GM20000 (cell line): ENCODE data around the gene FAM228A.
"Not testable (repeated sequence)": the region's sequence is repeated elsewhere in the genome, so short reads cannot be mapped to it uniquely, and the experiment has no call there.

Source experiments
- DNase-seq: peaks from one replicate; pipeline ENCODE4 v3.0.0; 2012; ENCODE audit warnings: low spot score
- TF ChIP-seq, protein P1 (sequence below): IDR thresholded peaks from 2 replicates; pipeline ENCODE4 v1.5.1; 2012; ENCODE audit warnings: mild to moderate bottlenecking, control low read depth; ENCODE audit errors: extremely low read depth, missing control alignments

Gene FAM228A

DNA sequence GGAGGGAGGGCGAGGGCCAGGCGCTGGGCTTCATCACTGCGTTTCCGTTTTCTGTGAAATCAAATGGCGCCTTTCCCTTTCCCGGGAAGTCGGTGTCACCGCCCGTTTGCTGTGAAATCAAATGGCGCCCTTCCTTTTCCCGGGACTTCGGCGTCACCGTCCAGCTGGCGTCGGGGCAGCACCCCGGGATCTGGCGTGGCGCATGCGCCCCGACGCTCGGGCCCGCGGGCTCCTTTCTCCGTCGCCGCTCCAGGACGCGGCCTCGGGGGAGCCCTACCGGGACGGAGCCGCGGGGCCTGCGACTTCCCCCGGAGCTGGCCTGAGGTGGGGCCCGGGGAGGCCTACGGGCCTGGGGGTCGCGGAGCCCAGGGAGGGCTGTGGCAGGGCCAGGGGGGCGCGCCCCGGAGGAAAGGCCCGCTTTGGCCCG lies at the start of gene FAM228A:
Gene FAM228A, plus strand, starts transcription at position 203 of the 427 bp plus-strand sequence. CDS start 428 bp downstream, outside the sequence.
- no peak for DNase-seq
- TF ChIP-seq, protein P1, sequence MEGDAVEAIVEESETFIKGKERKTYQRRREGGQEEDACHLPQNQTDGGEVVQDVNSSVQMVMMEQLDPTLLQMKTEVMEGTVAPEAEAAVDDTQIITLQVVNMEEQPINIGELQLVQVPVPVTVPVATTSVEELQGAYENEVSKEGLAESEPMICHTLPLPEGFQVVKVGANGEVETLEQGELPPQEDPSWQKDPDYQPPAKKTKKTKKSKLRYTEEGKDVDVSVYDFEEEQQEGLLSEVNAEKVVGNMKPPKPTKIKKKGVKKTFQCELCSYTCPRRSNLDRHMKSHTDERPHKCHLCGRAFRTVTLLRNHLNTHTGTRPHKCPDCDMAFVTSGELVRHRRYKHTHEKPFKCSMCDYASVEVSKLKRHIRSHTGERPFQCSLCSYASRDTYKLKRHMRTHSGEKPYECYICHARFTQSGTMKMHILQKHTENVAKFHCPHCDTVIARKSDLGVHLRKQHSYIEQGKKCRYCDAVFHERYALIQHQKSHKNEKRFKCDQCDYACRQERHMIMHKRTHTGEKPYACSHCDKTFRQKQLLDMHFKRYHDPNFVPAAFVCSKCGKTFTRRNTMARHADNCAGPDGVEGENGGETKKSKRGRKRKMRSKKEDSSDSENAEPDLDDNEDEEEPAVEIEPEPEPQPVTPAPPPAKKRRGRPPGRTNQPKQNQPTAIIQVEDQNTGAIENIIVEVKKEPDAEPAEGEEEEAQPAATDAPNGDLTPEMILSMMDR: no peak

DNA sequence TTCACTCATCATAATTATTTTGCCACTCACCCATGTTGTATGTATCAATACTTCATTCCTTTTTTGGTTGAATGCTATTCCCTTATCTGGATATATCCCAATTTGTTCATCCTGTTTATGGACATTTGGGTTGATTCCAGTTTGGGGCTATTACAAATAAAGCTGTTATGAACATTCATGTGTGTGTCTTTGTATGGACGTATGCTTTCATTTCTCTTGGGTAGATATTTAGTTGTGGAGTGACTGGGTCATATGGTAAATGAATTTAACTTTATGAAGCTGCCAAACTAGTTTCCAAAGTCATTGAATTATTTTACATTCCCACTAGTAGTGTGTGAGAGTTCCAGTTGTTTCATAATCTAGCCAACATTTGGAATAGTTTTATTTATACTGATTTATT lies 48.9 kb upstream of the FAM228A start:
- TF ChIP-seq, protein P1: no peak
- no peak for DNase-seq

DNA sequence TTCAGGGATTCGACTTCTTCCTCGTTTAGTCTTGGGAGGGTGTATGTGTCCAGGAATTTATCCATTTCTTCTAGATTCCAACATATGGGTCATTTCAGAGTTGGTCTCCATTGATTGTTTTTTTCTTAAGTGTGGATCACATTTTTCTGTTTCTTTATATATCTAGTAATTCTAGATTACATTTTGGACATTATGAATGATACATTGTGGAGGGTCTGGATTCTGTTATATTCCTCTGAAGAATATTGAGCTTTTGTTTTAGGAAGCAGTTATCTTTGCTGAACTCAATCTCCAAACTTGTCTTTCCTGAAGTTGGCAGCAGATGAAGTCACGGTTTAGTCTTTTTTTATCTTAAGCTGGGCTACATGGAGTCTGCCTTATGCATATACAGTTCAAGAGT lies 42.3 kb upstream of the FAM228A start:
- TF ChIP-seq, protein P1: no peak
- DNase-seq: no peak

DNA sequence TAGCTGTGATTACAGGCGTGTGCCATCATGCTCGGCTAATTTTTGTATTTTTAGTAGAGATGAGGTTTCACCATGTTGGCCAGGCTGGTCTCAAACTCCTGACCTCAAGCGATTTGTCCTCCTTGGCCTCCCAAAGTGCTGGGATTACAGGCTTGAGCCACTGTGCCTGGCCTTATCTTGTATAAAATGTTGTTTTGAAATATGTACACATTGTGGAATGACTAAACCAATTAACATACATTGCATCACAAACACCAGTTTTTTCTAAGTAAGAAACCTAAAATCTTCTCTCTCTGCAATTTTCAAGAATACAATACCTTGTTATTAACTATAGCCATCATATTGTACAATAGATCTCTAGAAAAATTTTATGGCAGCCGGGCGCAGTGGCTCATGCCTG lies 34.5 kb upstream of the FAM228A start:
- DNase-seq: not testable (repeated sequence)

DNA sequence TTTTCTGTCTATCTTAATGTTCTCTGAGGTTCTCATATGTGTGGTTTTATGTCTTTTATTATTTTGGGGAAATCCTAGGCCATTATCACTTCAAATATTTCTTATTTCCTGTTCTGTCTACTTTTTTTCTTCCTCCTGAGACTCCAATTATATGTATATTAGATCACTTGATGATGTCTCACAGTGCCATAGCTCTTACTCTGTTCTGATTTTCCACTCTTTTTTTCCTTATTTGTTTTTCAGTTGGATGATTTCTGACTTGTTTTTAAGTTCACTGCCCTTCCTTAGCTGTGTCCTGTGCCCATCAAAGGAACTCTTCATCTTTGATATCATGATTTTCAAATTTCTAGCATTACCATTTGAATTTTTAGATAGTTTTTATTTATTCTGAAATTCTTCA lies 27.5 kb upstream of the FAM228A start:
- TF ChIP-seq, protein P1: no peak
- DNase-seq: no peak

DNA sequence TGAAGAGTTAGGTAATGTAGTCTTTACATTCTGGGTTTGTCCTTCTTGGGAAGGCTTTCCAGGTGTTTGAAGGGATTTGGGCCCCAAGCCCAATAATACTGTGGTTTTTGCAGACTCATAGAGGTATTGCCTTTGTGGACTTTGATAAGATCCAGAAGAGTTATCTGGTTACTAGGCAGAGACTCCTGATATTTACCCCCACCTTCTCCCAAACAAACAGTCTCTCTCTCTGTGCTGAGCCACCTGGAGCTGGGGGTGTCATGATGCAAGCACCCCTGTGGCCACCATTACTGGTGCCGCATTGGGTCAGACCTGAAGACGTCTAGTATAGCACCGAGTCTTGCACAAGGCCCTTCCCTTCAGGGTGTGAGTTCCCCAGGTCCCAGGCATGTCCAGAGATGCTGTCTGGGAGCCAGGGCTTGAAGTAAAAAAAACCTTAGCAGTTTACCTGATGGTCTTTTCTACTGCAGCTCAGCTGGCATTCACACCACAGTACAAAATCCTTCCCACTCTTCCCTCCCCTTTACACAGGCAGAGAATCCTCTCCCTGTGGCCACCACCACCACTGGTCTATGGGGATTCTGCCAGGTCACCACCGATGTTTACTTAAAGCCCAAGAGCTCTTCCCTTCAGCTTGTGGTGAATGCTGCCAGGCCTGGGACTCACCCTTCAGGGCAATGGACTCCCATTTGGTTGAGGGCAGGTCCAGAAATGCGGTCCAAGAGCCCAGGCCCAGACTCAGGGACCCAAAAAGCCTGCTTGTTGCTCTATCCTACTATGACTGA lies 22.2 kb upstream of the FAM228A start:
- DNase-seq: no peak
- TF ChIP-seq, protein P1: no peak

DNA sequence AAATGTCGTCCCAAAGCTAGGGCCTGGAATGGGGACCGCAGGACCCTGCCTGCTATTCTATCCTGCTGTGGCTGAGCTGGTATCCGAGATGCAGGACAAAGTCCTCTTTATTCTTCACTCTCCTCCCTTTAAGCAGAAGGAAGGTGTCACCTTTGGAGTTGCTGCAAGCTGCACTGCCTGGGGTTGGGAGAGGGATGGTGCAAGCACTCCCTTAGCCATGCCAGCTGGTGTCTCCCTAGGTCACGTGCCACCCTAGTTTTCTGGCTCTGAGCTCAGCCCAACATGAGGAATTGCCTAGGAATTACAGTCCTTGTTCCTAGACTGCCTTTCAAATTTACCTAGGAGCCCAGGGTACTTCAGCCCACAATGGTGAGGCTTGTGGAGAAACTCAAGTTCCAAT lies 21.4 kb upstream of the FAM228A start:
- TF ChIP-seq, protein P1: no peak
- no peak for DNase-seq

DNA sequence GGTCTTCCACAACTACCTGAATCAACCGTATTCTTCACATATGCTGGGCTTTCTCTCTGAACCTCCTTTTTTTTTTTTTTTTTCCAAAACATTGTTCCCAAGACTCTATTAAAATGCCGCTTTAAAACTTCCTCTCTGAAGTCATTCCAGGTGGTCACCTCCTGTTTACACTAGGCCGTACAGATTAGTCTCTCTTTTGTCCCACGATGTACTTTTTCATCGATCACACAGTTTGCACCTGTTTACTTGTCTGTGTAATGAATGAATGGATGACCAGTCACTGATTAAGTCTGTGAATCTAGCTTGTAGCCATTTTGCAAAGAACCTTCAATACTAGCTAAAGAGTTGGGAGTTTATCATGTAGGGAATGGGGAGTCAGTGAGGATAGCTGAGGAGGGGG lies 16.7 kb upstream of the FAM228A start:
- DNase-seq: no peak
- TF ChIP-seq, protein P1: no peak
